ENCODE data around the gene TMEM234. TPM values are rescaled to one million over a fixed set of nuclear protein-coding genes. Genes with fewer than 3 reads are reported as not detected.

Gene TMEM234
- total and polyA plus RNA-seq, 2 of the 8 experiments (the other 6 are each of a cell fraction or from before 2014, with no cell fraction given) = 8.7 to 8.9 TPM

- FAIRE-seq (no peak), DNase-seq (ENCODE audit: low read depth in 1 of 2, low spot score in 2 of 2) (no peak)
- no peak overlapping the region for H4K91ac ChIP-seq (replicated peaks; ENCODE audit: insufficient read length, low read length)
- H2BK12ac ChIP-seq (ENCODE audit: low read depth, low read length) = no peak overlapping the region
- no peak overlapping the region for H2BK15ac ChIP-seq (ENCODE audit: low read length)
- H3K4me2 ChIP-seq (ENCODE audit: insufficient read depth in 1 of 2, low read depth in 2 of 2, low read length in 2 of 2) = peak overlapping the region; percentile 65 to 84
- H3K27me3 ChIP-seq (replicated peaks in 1 of 4; ENCODE audit: control insufficient read depth in 3 of 4, extremely low read depth in 1 of 4, insufficient read depth in 3 of 4, low read length in 3 of 4) = no peaks in the 10 kb centered on the region
- no peak overlapping the region for H3K23ac ChIP-seq (ENCODE audit: insufficient read length)
- no peak overlapping the region for H4K5ac ChIP-seq (ENCODE audit: insufficient read length, low read depth, low read length)
- ChIA-PET POLR2A (ENCODE audit: partially characterized antibody) (interaction anchor here (0.6 to 8.0 kb wide), 11 partner anchors 10 to 116 kb away, joined by 3 to 52 read pairs (median 5); partner anchors contain the start of genes DCDC2B and IQCC), CTCF (ENCODE audit: partially characterized antibody) (interaction anchor here (1.0 to 1.9 kb wide), 3 partner anchors 9 to 94 kb away, joined by 3 to 7 read pairs (median 5); partner anchors contain the start of gene DCDC2B)
- H3K4me3 ChIP-seq (ENCODE audit: extremely low read depth in 1 of 4, insufficient read depth in 2 of 4, low read depth in 3 of 4, low read length in 4 of 4) = peak overlapping the region; percentile 66 to 97 (median 88)
- H2BK20ac ChIP-seq (ENCODE audit: low read length) = no peak overlapping the region
- H3K4ac ChIP-seq (replicated peaks; ENCODE audit: insufficient read length, low read depth, low read length) = no peak overlapping the region
- no peak overlapping the region for H2AFZ ChIP-seq (ENCODE audit: low read length)
- WGBS, 2 experiments (ENCODE audit: extremely low coverage in 1 of 2, insufficient coverage in 1 of 2, insufficient read length in 1 of 2, insufficient replicate concordance in 2 of 2, low coverage in 1 of 2, low lambda C conversion rate in 2 of 2, missing lambda C conversion rate in 1 of 2) = 10% methylated on average over 13 of the region's 13 CpGs; no CpG with 5 or more reads in 1 of the 2 experiments
- peaks cover 0 to 4% of the 10 kb centered on the region in 2 experiments for H4K20me1 ChIP-seq (replicated peaks in 1 of 2; ENCODE audit: control insufficient read depth in 1 of 2, insufficient read depth in 2 of 2, low read length in 2 of 2)
- H2BK5ac ChIP-seq (ENCODE audit: low read depth, low read length) = peak overlapping the region; percentile 68; the same call in 1 of the 2 replicates
- H3K79me1 ChIP-seq (ENCODE audit: low read depth, low read length) = peaks cover 2% of the 10 kb centered on the region; the same call in 1 of the 2 replicates
- peak overlapping the region in 3 of 4 experiments; percentile 15 to 54 (median 52); a peak in 4 of 7 replicates for H3K9ac ChIP-seq (replicated peaks in 1 of 4; ENCODE audit: extremely low read depth in 1 of 4, low read depth in 3 of 4, low read length in 3 of 4)
- H3K14ac ChIP-seq (ENCODE audit: insufficient read length) = no peak overlapping the region
- H4K8ac ChIP-seq (ENCODE audit: extremely low read depth, insufficient read depth, low read length) = no peak overlapping the region
- H3K79me2 ChIP-seq (ENCODE audit: control insufficient read depth in 1 of 2, insufficient read depth in 2 of 2, low read length in 2 of 2) = peaks cover 0 to 24% of the 10 kb centered on the region in 2 experiments; a peak in 3 of 4 replicates
- TF ChIP-seq RAD21 (IDR thresholded peaks at IDR 0.05 in 1 of 2, conservative IDR thresholded peaks at IDR 0.05 in 1 of 2; ENCODE audit: low read depth in 2 of 2, low read length in 2 of 2) = no peak
- no peak overlapping the region for H2AK5ac ChIP-seq (ENCODE audit: low read depth, low read length)
- peaks cover 8% of the 10 kb centered on the region; the same call in 1 of the 2 replicates for H3K23me2 ChIP-seq (ENCODE audit: low read depth, low read length)
- peaks cover 0 to 7% (median 2%) of the 10 kb centered on the region in 4 experiments; a peak in 3 of 7 replicates for H3K4me1 ChIP-seq (replicated peaks in 1 of 4; ENCODE audit: control insufficient read depth in 3 of 4, insufficient read depth in 4 of 4, low read length in 3 of 4)
- H3K9me3 ChIP-seq (ENCODE audit: insufficient read depth in 2 of 2, low read depth in 1 of 2, low read length in 1 of 2) = no peaks in the 10 kb centered on the region
- no peak overlapping the region for H3K56ac ChIP-seq (replicated peaks; ENCODE audit: insufficient read length, low read depth, low read length)
- no peak overlapping the region for H2BK120ac ChIP-seq (replicated peaks; ENCODE audit: low read depth, low read length)
- no peak overlapping the region for H3K18ac ChIP-seq (ENCODE audit: extremely low read depth, low read length)
- no peak overlapping the region for H3K27ac ChIP-seq (ENCODE audit: low read depth, low read length)
- H3K36me3 ChIP-seq (ENCODE audit: control insufficient read depth in 2 of 4, insufficient read depth in 4 of 4, low read length in 3 of 4) = peaks cover 6 to 22% (median 15%) of the 10 kb centered on the region in 4 experiments; a peak in 7 of 8 replicates
Observed at GRCh38 chr1:32221581-32221979, 573 bp downstream of the TMEM234 start.

Data from H1 (cell line).